Astrocyte (in vitro differentiated cells and primary cell): ENCODE results near the gene NDFIP1. TPM values are rescaled to one million over a fixed set of nuclear protein-coding genes. Genes with fewer than 3 reads are reported as not detected.

Experiments used
- DNase-seq: peaks from one replicate; pipeline ENCODE4 v3.0.0-alpha.2; 2010; ENCODE audit warnings: low read depth
- FAIRE-seq: peaks from 2 replicates; lab custom pipeline; 2011; peaks lifted over from hg19 to GRCh38; lab: Jason Lieb, UNC
- H2AFZ ChIP-seq: 2 replicates; pipeline ENCODE4 v1.6.0; 2012; ENCODE audit warnings: low read depth, low read length, inconsistent platforms
- H3K27ac ChIP-seq: 2 replicates; pipeline ENCODE4 v1.5.1; 2011; ENCODE audit warnings: low read depth, low read length, inconsistent platforms
- H3K27me3 ChIP-seq: 2 replicates; pipeline ENCODE4 v1.6.0; 2011; ENCODE audit warnings: low read length, inconsistent platforms; ENCODE audit not compliant: insufficient read depth
- H3K36me3 ChIP-seq: 2 replicates; pipeline ENCODE4 v1.5.1; 2011; ENCODE audit warnings: low read length, inconsistent platforms; ENCODE audit not compliant: insufficient read depth
- H3K4me1 ChIP-seq: 2 replicates; pipeline ENCODE4 v1.5.1; 2011; ENCODE audit warnings: low read length, inconsistent platforms; ENCODE audit not compliant: insufficient read depth
- H3K4me2 ChIP-seq: 2 replicates; pipeline ENCODE4 v1.6.0; 2012; ENCODE audit warnings: low read length, inconsistent platforms
- H3K4me3 ChIP-seq: 2 replicates; pipeline ENCODE4 v1.5.1; 2011; ENCODE audit warnings: low read depth, mild to moderate bottlenecking, low read length, inconsistent platforms; ENCODE audit not compliant: insufficient read depth
- H3K79me2 ChIP-seq: 2 replicates; pipeline ENCODE4 v1.6.0; 2012; ENCODE audit warnings: mild to moderate bottlenecking, low read length, inconsistent platforms; ENCODE audit not compliant: insufficient read depth
- H3K9ac ChIP-seq: 2 replicates; pipeline ENCODE4 v1.6.0; 2012; ENCODE audit warnings: mild to moderate bottlenecking, low read length, inconsistent platforms
- H3K9me3 ChIP-seq: 2 replicates; pipeline ENCODE4 v1.5.1; 2012; ENCODE audit warnings: low read depth, mild to moderate bottlenecking, low read length, inconsistent platforms; ENCODE audit not compliant: insufficient read depth
- H4K20me1 ChIP-seq: 2 replicates; pipeline ENCODE4 v1.6.0; 2012; ENCODE audit warnings: low read length, inconsistent platforms; ENCODE audit not compliant: insufficient read depth
- H3K27ac Mint-ChIP-seq: one replicate; pipeline ENCODE4 v1.8.0; 2021; ENCODE audit warnings: mild to moderate bottlenecking, mixed read lengths; ENCODE audit not compliant: unreplicated experiment
- H3K27me3 Mint-ChIP-seq: one replicate; pipeline ENCODE4 v1.8.0; 2021; ENCODE audit warnings: low read depth, mixed read lengths; ENCODE audit not compliant: unreplicated experiment
- H3K36me3 Mint-ChIP-seq: one replicate; pipeline ENCODE4 v1.8.0; 2021; ENCODE audit warnings: low read depth, mixed read lengths; ENCODE audit not compliant: unreplicated experiment
- H3K4me1 Mint-ChIP-seq: one replicate; pipeline ENCODE4 v1.8.0; 2021; ENCODE audit warnings: low read depth, mixed read lengths; ENCODE audit not compliant: unreplicated experiment
- H3K4me3 Mint-ChIP-seq: one replicate; pipeline ENCODE4 v1.8.0; 2021; ENCODE audit warnings: mild to moderate bottlenecking, moderate library complexity, mixed read lengths; ENCODE audit not compliant: unreplicated experiment
- H3K9me3 Mint-ChIP-seq: one replicate; pipeline ENCODE4 v1.8.0; 2021; ENCODE audit warnings: mild to moderate bottlenecking, mixed read lengths; ENCODE audit not compliant: unreplicated experiment
- EZH2 ChIP-seq: IDR thresholded peaks from 2 replicates; pipeline ENCODE4 v1.6.1; 2012; ENCODE audit warnings: mild to moderate bottlenecking, low read length, inconsistent platforms; ENCODE audit not compliant: insufficient read depth
- total RNA-seq: library from RNA; stranded (reverse); gene quantifications from 2 replicates; pipeline ENCODE4 v1.2.1, GENCODE V29; 2021
- TF ChIP-seq, protein P1 (sequence below): IDR thresholded peaks from 2 replicates; pipeline ENCODE4 v1.5.1; 2011; ENCODE audit warnings: low read depth, mild to moderate bottlenecking, inconsistent platforms, low read length, moderate library complexity; ENCODE audit not compliant: insufficient read depth

Gene NDFIP1
- total RNA-seq, 1 donor from 2014 or later = 56.8 TPM

DNA sequence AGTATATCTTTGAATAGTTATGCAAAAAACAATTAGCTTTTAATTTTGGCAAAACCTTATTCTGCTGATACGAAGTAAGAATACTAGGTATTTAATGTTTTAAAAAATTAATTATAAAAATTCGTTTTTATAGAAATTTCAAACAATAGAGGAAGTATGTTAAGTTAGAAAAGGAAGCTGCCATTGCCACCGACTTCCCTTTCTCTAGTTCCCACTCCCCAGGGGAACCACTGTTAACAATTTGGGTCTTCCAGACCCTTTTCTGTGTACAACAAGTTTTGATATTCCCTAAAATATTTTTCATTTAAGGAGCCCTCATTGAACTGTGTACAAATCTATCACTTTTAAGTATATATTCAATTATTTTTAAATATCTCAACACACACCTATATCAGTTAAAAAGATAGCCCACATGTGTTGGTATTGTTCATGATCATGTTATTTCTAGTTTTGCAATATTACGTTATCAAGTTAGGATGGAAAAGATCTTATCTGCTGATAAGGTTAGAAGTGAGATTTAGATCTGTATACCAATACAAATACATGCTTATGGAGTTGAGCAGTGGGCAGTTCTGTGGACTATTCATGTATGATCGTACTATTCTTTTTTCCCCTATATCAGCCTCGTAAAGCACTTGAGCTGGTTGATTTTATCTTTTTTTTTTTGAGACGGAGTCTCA lies 25.9 kb downstream of the NDFIP1 start:
- Histone ChIP-seq H3K27me3 (no peaks in the 10 kb centered on the region), H3K4me1 (no peaks in the 10 kb centered on the region), H3K27ac (no peak overlapping the region), H3K36me3 (peaks cover 22% of the 10 kb centered on the region), H3K9me3 (no peaks in the 10 kb centered on the region), H3K79me2 (peaks cover 35% of the 10 kb centered on the region), H3K9ac (no peak overlapping the region), H4K20me1 (peaks cover 40% of the 10 kb centered on the region), H2AFZ (no peak overlapping the region), H3K4me3 (no peak overlapping the region), H3K4me2 (no peak overlapping the region)
- Mint-ChIP-seq H3K36me3 (peaks cover 4% of the 10 kb centered on the region), H3K27me3 (no peaks in the 10 kb centered on the region), H3K27ac (no peak overlapping the region), H3K4me3 (no peak overlapping the region), H3K9me3 (no peaks in the 10 kb centered on the region), H3K4me1 (no peaks in the 10 kb centered on the region)
- FAIRE-seq (no peak), DNase-seq (no peak)
- TF ChIP-seq, protein P1, sequence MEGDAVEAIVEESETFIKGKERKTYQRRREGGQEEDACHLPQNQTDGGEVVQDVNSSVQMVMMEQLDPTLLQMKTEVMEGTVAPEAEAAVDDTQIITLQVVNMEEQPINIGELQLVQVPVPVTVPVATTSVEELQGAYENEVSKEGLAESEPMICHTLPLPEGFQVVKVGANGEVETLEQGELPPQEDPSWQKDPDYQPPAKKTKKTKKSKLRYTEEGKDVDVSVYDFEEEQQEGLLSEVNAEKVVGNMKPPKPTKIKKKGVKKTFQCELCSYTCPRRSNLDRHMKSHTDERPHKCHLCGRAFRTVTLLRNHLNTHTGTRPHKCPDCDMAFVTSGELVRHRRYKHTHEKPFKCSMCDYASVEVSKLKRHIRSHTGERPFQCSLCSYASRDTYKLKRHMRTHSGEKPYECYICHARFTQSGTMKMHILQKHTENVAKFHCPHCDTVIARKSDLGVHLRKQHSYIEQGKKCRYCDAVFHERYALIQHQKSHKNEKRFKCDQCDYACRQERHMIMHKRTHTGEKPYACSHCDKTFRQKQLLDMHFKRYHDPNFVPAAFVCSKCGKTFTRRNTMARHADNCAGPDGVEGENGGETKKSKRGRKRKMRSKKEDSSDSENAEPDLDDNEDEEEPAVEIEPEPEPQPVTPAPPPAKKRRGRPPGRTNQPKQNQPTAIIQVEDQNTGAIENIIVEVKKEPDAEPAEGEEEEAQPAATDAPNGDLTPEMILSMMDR = no peak
- no peak for TF ChIP-seq EZH2

DNA sequence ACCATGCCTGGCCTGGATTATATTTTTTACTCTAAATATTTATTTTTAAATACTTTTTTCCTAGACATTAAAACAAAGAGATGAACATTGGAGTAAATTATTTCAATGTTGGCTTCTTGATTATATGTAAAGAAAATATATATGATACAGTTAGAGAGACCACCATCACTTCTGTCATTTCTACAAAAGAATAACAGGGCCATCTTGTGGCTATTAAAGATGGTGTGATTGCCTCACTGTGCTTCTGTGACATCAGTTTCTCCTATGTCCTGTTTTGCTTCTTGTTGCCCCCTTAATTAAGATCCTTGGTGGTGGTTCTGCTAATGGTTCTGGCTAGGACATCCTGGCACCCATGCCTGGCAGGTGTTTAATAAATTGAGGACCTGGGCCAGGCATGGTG lies 32.9 kb downstream of the NDFIP1 start:
- no peaks in the 10 kb centered on the region for H3K9me3 ChIP-seq
- no peak overlapping the region for H3K27ac ChIP-seq
- no peak overlapping the region for H3K4me2 ChIP-seq
- Mint-ChIP-seq H3K36me3 (peaks cover 2% of the 10 kb centered on the region), H3K4me1 (no peaks in the 10 kb centered on the region), H3K9me3 (no peaks in the 10 kb centered on the region), H3K4me3 (no peak overlapping the region), H3K27me3 (no peaks in the 10 kb centered on the region), H3K27ac (no peak overlapping the region)
- H3K79me2 ChIP-seq = peaks cover 2% of the 10 kb centered on the region
- H3K27me3 ChIP-seq = no peaks in the 10 kb centered on the region
- DNase-seq (no peak), FAIRE-seq (no peak)
- H3K4me3 ChIP-seq = no peak overlapping the region
- TF ChIP-seq EZH2 = no peak
- TF ChIP-seq, protein P1 = no peak
- H2AFZ ChIP-seq = no peak overlapping the region
- H3K36me3 ChIP-seq = peaks cover 26% of the 10 kb centered on the region
- no peak overlapping the region for H3K9ac ChIP-seq
- H4K20me1 ChIP-seq = peaks cover 12% of the 10 kb centered on the region
- H3K4me1 ChIP-seq = no peaks in the 10 kb centered on the region

DNA sequence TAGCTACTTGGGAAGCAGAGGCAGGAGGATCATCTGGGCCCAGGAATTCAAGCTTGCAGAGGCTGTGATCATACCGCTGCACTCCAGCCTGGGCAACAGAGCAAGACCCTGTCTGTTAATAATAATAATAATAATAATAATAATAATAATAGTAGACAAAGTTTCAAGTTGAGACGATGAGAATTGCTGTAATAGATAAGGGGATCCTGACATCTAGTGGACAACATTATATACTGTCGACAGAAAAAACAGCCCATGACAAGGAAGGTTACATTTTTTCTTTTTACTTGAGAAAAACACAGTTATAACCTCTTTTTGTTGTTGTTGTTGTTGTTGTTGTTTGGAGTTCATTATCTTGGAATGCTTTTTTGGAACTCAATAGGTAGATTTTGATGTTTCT lies 35.3 kb downstream of the NDFIP1 start:
- H2AFZ ChIP-seq = no peak overlapping the region
- no peak overlapping the region for H3K9ac ChIP-seq
- TF ChIP-seq EZH2 = no peak
- TF ChIP-seq, protein P1 = peak; percentile 43
- no peak overlapping the region for H3K4me2 ChIP-seq
- peaks cover 12% of the 10 kb centered on the region for H4K20me1 ChIP-seq
- Mint-ChIP-seq H3K9me3 (no peaks in the 10 kb centered on the region), H3K4me3 (no peak overlapping the region), H3K4me1 (no peaks in the 10 kb centered on the region), H3K36me3 (peaks cover 3% of the 10 kb centered on the region), H3K27me3 (no peaks in the 10 kb centered on the region), H3K27ac (no peak overlapping the region)
- no peaks in the 10 kb centered on the region for H3K27me3 ChIP-seq
- DNase-seq (no peak), FAIRE-seq (no peak)
- H3K36me3 ChIP-seq = peaks cover 35% of the 10 kb centered on the region
- H3K4me3 ChIP-seq = no peak overlapping the region
- no peaks in the 10 kb centered on the region for H3K4me1 ChIP-seq
- H3K27ac ChIP-seq = no peak overlapping the region
- no peaks in the 10 kb centered on the region for H3K9me3 ChIP-seq
- H3K79me2 ChIP-seq = no peaks in the 10 kb centered on the region
